GM10266 (cell line): Measurements from ENCODE around the gene COPZ1.
A peak's percentile ranks its signal among the peaks of the same experiment; 100 is the strongest.

ENCODE experiments used
- DNase-seq: peaks from one replicate; pipeline ENCODE4 v3.0.0; 2012; ENCODE audit errors: extremely low spot score
- TF ChIP-seq, protein P1 (sequence below): IDR thresholded peaks from 2 replicates; pipeline ENCODE4 v1.5.1; 2012; ENCODE audit warnings: mild to moderate bottlenecking, low read depth; ENCODE audit not compliant: control insufficient read depth, insufficient read depth; ENCODE audit errors: missing control alignments

The COPZ1 gene

DNA sequence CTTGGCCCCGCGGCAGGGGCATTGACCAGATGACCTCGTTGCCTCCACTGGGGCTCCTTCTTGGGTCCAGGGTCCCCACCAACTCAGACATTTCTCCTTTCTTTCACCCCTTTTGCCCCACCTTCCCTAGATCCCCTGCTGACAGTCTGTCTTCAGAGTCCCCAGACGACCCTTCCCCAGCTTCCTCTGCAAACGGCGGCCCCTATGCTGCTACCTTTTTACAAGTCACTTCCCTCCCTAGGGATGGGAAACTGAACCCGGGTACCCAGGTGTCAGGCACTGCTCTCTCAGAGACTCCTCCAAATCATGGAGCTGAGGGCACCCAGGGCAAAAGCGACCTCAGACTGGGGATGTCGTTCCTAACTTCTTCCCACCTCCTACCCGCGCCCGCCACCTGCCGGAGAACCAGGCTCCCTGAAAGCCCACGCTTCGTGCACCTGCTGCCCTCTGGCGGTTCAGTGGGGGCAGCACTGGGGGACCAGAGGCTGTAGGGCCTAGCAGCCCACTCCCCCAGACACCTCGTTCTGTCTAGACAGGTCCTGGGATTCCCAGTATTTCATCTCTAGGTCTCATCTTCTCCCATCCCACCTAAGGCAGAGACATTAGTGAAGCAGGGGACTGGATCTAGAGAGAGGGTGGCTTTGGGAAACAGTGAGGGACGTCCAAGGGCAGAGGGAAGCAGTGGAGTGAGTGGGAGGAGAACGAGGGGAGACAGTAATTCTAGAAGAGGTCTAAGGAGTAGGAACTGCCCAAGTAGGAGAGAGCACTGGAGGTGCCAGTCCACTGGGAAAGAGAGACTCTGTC lies 54.7 kb downstream of the COPZ1 start:
- peak; percentile 95 for DNase-seq
- TF ChIP-seq, protein P1, sequence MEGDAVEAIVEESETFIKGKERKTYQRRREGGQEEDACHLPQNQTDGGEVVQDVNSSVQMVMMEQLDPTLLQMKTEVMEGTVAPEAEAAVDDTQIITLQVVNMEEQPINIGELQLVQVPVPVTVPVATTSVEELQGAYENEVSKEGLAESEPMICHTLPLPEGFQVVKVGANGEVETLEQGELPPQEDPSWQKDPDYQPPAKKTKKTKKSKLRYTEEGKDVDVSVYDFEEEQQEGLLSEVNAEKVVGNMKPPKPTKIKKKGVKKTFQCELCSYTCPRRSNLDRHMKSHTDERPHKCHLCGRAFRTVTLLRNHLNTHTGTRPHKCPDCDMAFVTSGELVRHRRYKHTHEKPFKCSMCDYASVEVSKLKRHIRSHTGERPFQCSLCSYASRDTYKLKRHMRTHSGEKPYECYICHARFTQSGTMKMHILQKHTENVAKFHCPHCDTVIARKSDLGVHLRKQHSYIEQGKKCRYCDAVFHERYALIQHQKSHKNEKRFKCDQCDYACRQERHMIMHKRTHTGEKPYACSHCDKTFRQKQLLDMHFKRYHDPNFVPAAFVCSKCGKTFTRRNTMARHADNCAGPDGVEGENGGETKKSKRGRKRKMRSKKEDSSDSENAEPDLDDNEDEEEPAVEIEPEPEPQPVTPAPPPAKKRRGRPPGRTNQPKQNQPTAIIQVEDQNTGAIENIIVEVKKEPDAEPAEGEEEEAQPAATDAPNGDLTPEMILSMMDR = peak; percentile 100

DNA sequence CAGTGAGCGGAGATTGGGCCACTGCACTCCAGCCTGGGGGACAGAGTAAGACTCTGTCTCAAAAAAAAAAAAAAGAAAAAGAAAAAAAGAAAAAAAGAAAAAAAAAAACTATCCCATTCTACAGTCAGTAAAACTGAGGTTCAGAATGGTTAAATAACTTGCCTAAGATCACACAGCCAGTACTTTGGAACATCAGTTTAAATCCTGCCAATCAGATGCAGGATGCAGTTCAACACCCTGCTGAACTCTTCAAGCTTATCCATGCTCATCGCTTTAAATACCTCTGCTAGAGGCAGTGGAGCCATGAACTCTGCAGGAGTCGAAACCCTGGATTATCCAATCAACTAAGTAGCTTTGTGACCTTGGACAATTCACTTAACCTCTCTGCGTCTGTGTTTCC lies 56.2 kb downstream of the COPZ1 start:
- no peak for DNase-seq
- TF ChIP-seq, protein P1 = no peak

DNA sequence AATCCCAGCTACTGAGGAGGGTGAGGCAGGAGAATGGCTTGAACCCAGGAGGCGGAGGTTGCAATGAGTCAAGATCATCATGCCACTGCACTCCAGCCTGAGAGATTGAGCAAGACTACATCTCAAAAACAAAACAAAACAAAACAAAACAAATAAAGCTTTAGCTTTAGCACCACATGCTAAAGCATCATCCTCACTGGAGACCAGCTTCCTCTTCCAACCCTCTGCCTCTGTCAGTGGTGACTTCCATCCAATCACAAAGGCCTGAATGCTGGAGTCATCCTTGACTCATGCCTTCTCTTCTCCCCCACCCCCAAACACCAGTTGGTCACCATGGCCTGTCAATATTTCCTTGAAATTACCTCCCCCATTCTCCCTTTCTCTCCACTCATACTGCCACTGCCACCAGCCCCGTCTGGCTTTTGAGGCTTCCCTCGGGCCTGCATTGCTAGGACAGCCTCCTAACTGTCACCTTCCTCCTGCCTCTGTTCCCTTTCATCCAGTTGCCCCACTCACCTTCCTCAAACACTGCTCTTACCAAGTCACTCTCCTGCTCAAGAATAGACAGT lies 58.2 kb downstream of the COPZ1 start:
- no peak for DNase-seq
- TF ChIP-seq, protein P1 = no peak

DNA sequence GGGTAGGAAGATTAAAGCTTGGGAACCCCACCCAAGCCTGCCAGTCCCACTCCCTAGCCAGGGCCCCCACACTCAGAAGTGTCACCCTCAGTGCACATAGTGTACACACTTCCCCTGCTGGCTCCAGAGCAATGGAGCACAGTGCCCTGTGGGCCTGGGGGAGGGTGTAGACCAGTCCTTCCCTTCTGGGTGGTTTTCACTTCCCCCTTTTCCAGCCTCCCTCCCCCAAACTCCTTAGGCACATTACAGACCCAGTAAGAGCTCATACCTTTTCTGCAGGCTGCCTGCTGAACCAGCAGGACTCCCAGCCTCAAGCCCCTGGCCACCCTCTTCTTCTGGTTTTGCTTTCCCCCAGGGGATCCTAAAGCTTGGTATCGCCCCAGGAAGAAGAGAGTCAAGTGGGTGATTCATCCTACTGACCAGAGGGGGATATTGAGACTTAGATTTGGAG lies 59.7 kb downstream of the COPZ1 start, which contains the start of gene ZNF385A:
ZNF385A (minus strand) TSS at position 143 of the 451 bp plus-strand sequence. CDS start 219 bp downstream, outside the sequence.
- DNase-seq = no peak
- TF ChIP-seq, protein P1 = no peak

DNA sequence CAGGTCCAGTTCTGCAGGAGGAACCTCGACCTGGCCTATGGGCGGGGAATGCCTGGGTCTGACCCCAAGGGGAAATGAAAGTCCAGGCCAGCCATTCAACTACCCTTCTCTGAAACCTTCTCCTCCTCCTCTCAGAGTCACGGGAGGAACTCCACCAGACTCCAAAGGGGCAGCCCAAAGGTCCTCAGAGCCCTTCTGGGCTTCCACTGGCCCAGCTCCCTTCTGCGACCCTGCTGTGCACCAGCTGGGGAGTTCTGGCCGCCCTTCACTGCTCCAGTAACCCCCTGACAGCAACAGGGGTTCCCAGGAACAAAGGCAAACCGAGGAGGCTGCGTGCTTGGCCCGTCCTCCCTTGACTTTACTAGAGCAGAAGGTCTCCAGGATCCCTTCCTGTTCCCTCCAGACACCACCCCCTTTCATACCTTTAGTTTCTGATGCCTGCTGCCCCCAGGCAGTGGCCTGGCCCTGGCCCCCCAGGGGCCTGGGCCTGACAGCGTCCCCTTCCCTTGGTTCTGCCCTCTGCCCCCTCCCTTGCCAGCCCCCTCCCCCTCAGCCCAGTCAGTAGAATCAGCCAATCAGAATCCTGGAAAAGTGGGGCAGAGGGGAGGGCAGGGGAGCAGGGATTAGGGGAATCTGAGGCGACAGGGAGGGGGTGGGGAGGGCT lies 60.5 kb downstream of the COPZ1 start:
- TF ChIP-seq, protein P1 = no peak
- no peak for DNase-seq

DNA sequence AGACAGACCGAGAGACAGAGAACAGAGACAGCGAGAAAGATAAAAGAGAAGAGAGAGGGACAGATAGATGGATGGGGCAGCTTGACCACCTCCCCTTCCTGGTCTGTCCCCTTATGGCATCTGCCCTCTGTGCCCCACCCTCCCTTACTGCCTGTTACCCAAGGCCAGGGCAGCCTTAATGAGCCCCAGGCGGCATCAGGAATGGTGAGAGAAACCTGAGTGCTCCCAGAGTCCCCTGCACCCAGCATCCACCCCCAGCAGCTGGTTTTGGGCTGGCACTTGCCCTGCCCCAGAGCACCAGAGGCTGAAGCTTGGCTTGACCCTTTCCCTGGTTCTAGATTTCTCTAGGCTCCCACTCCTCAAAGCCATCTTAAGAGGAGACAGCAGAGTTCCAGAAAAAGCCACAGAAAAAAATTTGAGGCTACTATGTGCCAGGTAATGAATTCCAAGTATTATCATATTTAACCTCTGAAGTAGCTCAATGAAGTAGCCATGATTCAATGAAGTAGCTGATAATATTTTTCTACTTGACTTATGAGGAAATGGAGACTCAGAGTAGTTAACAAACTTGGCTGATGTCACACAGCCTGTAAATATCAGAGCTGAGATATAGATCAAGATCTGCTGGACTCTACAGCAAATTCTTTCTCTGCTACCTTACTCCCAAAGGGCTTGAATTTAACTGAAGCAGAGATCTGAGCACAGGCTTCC lies 61.6 kb downstream of the COPZ1 start:
- DNase-seq = no peak
- TF ChIP-seq, protein P1 = no peak
